ENCODE data around the gene TP53. TPM values are rescaled to one million over a fixed set of nuclear protein-coding genes. Genes with fewer than 3 reads are reported as not detected.

The TP53 gene
- total RNA-seq, 1 experiment from 2014 or later, result 119 TPM

GRCh38 chr17:7705269-7706255 lies 18.3 kb upstream of the TP53 start:
- Mint-ChIP-seq H3K4me1 (ENCODE audit: low read depth, unreplicated experiment) (no peaks in the 10 kb centered on the region), H3K27ac (ENCODE audit: unreplicated experiment) (no peak overlapping the region), H3K36me3 (ENCODE audit: insufficient read depth, unreplicated experiment) (peaks cover 12% of the 10 kb centered on the region), H3K27me3 (ENCODE audit: unreplicated experiment) (peaks cover 71% of the 10 kb centered on the region), H3K9me3 (ENCODE audit: low read depth, unreplicated experiment) (no peaks in the 10 kb centered on the region), H3K4me3 (ENCODE audit: low read depth, unreplicated experiment) (peak overlapping the region; percentile 57)
- TF ChIP-seq CTCF (IDR thresholded peaks at IDR 0.05; ENCODE audit: unreplicated experiment), result no peak
- no peak for DNase-seq
- BruUV-seq (replicated peaks), result no TSS peak
- intact Hi-C loops (cut with micrococcal nuclease; ENCODE audit: unreplicated experiment), result no loop called here
- CTCF ChIA-PET, result no interaction called here

- no peak for TF ChIP-seq CTCF (IDR thresholded peaks at IDR 0.05; ENCODE audit: unreplicated experiment)
- no peaks in the 10 kb centered on the region for H3K9me3 Mint-ChIP-seq (ENCODE audit: low read depth, unreplicated experiment)
- peak within 1 kb of the TSS; percentile 57 for H3K4me3 Mint-ChIP-seq (ENCODE audit: low read depth, unreplicated experiment)
- CTCF ChIA-PET, result no interaction called here
- peaks cover 63% of the 10 kb centered on the region for H3K27me3 Mint-ChIP-seq (ENCODE audit: unreplicated experiment)
- intact Hi-C loops (cut with micrococcal nuclease; ENCODE audit: unreplicated experiment), result no loop called here
- no TSS peak for BruUV-seq (replicated peaks)
- no peaks in the 10 kb centered on the region for H3K4me1 Mint-ChIP-seq (ENCODE audit: low read depth, unreplicated experiment)
- H3K27ac Mint-ChIP-seq (ENCODE audit: unreplicated experiment), result no peak within 1 kb of the TSS
- no peak for DNase-seq
- peaks cover 15% of the 10 kb centered on the region for H3K36me3 Mint-ChIP-seq (ENCODE audit: insufficient read depth, unreplicated experiment)
Measured at GRCh38 chr17:7704601-7705268, 17.4 kb upstream of the TP53 start, which contains the start of gene EFNB3. Gene EFNB3 (plus strand): TSS chr17:7705202. CDS start chr17:7705599, 397 bp downstream.

GRCh38 chr17:7703584-7704479 lies 16.5 kb upstream of the TP53 start:
- no TSS peak for BruUV-seq (replicated peaks)
- intact Hi-C loops (cut with micrococcal nuclease; ENCODE audit: unreplicated experiment), result no loop called here
- H3K9me3 Mint-ChIP-seq (ENCODE audit: low read depth, unreplicated experiment), result no peaks in the 10 kb centered on the region
- CTCF ChIA-PET, result interaction anchor here (0.7 kb wide), 1 partner anchor 143 kb away, joined by 3 read pairs; no protein-coding TSS in a partner anchor
- H3K4me3 Mint-ChIP-seq (ENCODE audit: low read depth, unreplicated experiment), result peak overlapping the region; percentile 57
- no peak for TF ChIP-seq CTCF (IDR thresholded peaks at IDR 0.05; ENCODE audit: unreplicated experiment)
- no peaks in the 10 kb centered on the region for H3K4me1 Mint-ChIP-seq (ENCODE audit: low read depth, unreplicated experiment)
- peaks cover 15% of the 10 kb centered on the region for H3K36me3 Mint-ChIP-seq (ENCODE audit: insufficient read depth, unreplicated experiment)
- H3K27me3 Mint-ChIP-seq (ENCODE audit: unreplicated experiment), result peaks cover 55% of the 10 kb centered on the region
- no peak for DNase-seq
- no peak overlapping the region for H3K27ac Mint-ChIP-seq (ENCODE audit: unreplicated experiment)

- Mint-ChIP-seq H3K27me3 (ENCODE audit: unreplicated experiment) (peaks cover 45% of the 10 kb centered on the region), H3K9me3 (ENCODE audit: low read depth, unreplicated experiment) (no peaks in the 10 kb centered on the region), H3K27ac (ENCODE audit: unreplicated experiment) (no peak overlapping the region), H3K4me1 (ENCODE audit: low read depth, unreplicated experiment) (no peaks in the 10 kb centered on the region), H3K4me3 (ENCODE audit: low read depth, unreplicated experiment) (no peak overlapping the region), H3K36me3 (ENCODE audit: insufficient read depth, unreplicated experiment) (peaks cover 15% of the 10 kb centered on the region)
- CTCF ChIA-PET, result no interaction called here
- intact Hi-C loops (cut with micrococcal nuclease; ENCODE audit: unreplicated experiment), result no loop called here
- no peak for TF ChIP-seq CTCF (IDR thresholded peaks at IDR 0.05; ENCODE audit: unreplicated experiment)
- no TSS peak for BruUV-seq (replicated peaks)
- no peak for DNase-seq
Measured at GRCh38 chr17:7702776-7703175, 15.5 kb upstream of the TP53 start.

All from Calu3 (cell line).